ENCODE measurements around the gene HOXA6. TPM values are rescaled to one million over a fixed set of nuclear protein-coding genes. Genes with fewer than 3 reads are reported as not detected.

The HOXA6 gene
- total RNA-seq, 1 experiment from 2014 or later, result not detected

DNA sequence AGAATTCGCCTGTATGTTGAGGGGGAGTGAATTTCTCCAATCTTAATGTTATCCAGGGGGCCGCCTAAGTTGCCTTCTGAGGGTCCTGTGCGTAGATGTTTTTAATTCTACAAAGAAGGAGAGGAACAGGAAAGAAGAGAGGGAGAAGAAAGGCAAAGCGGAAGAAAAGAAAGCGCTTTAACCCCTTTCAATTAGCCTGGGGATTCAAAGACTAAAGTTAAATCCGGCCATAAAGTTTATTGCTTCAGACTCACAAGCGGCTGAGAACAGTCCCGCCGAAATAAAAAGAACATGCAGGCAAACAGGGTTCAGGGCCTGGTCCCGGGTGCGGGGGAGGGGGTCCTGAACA lies 8.6 kb downstream of the HOXA6 start:
- H4K91ac ChIP-seq (ENCODE audit: insufficient read length, low read depth, low read length), result no peak overlapping the region
- no peak overlapping the region for H2BK5ac ChIP-seq (ENCODE audit: insufficient read length, low read length)
- peaks cover 10% of the 10 kb centered on the region for H3K23me2 ChIP-seq (ENCODE audit: insufficient read length, low read depth, low read length, poor library complexity, severe bottlenecking)
- no peak overlapping the region for H3K4me2 ChIP-seq (ENCODE audit: insufficient read depth, insufficient read length, low read length)
- no peak overlapping the region for H2AK5ac ChIP-seq (ENCODE audit: insufficient read length, low read length)
- H4K8ac ChIP-seq (replicated peaks; ENCODE audit: insufficient read length, low read depth, low read length), result no peak overlapping the region
- no peak overlapping the region for H4K5ac ChIP-seq (ENCODE audit: insufficient read length, low read depth, low read length)
- no peak overlapping the region for H3T11ph ChIP-seq (ENCODE audit: low read length)
- Mint-ChIP-seq H3K36me3 (ENCODE audit: insufficient read depth in 1 of 3, low read depth in 3 of 3) (no peaks in the 10 kb centered on the region; a peak in 1 of 7 replicates), H3K27ac (no peak overlapping the region), H3K4me1 (peaks cover 7 to 13% of the 10 kb centered on the region in 2 experiments), H3K9me3 (peaks cover 0 to 21% of the 10 kb centered on the region in 2 experiments), H3K4me3 (no peak overlapping the region; a peak in 1 of 5 replicates), H3K27me3 (ENCODE audit: low read depth) (peaks cover 100% of the 10 kb centered on the region)
- no peak overlapping the region for H2AFZ ChIP-seq (ENCODE audit: low read length)
- H3K56ac ChIP-seq (ENCODE audit: insufficient read length, low read depth, low read length), result no peak overlapping the region
- no peak overlapping the region for H3K4ac ChIP-seq (ENCODE audit: low read depth, low read length)
- DNase-seq, result no peak
- H3K9ac ChIP-seq (ENCODE audit: extremely low read depth, insufficient read length, low read length), result no peak overlapping the region
- no peaks in the 10 kb centered on the region for H4K20me1 ChIP-seq (ENCODE audit: control insufficient read depth, insufficient read depth, insufficient read length)
- H3K79me2 ChIP-seq (ENCODE audit: insufficient read depth, low read length), result no peaks in the 10 kb centered on the region
- no peaks in the 10 kb centered on the region for H3K4me1 ChIP-seq (ENCODE audit: insufficient read depth, low read length)
- WGBS (ENCODE audit: extremely low coverage, insufficient read length, low lambda C conversion rate), result no CpG with 5 or more reads among the region's 11 CpGs
- H3K9me3 ChIP-seq (ENCODE audit: control insufficient read depth, low read depth, low read length), result no peaks in the 10 kb centered on the region
- H2BK20ac ChIP-seq (ENCODE audit: low read depth, low read length, poor library complexity, severe bottlenecking), result no peak overlapping the region
- TF ChIP-seq, protein P1, sequence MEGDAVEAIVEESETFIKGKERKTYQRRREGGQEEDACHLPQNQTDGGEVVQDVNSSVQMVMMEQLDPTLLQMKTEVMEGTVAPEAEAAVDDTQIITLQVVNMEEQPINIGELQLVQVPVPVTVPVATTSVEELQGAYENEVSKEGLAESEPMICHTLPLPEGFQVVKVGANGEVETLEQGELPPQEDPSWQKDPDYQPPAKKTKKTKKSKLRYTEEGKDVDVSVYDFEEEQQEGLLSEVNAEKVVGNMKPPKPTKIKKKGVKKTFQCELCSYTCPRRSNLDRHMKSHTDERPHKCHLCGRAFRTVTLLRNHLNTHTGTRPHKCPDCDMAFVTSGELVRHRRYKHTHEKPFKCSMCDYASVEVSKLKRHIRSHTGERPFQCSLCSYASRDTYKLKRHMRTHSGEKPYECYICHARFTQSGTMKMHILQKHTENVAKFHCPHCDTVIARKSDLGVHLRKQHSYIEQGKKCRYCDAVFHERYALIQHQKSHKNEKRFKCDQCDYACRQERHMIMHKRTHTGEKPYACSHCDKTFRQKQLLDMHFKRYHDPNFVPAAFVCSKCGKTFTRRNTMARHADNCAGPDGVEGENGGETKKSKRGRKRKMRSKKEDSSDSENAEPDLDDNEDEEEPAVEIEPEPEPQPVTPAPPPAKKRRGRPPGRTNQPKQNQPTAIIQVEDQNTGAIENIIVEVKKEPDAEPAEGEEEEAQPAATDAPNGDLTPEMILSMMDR (conservative IDR thresholded peaks at IDR 0.05), result no peak
- H3K18ac ChIP-seq (ENCODE audit: insufficient read length, low read depth, low read length), result no peak overlapping the region
- no peak overlapping the region for H3K23ac ChIP-seq (ENCODE audit: insufficient read length, low read depth, low read length)
- peaks cover 98% of the 10 kb centered on the region for H3K27me3 ChIP-seq (ENCODE audit: insufficient read depth, low read length)
- no peak overlapping the region for H2BK120ac ChIP-seq (ENCODE audit: low read depth, low read length, poor library complexity, severe bottlenecking)
- H3K27ac ChIP-seq (ENCODE audit: insufficient read length, low read depth, low read length), result no peak overlapping the region
- H3K14ac ChIP-seq (ENCODE audit: insufficient read depth, low read length), result no peak overlapping the region
- no peak overlapping the region for H2BK15ac ChIP-seq (ENCODE audit: low read depth, low read length)
- H3K79me1 ChIP-seq (ENCODE audit: insufficient read depth, low read depth, low read length, poor library complexity, severe bottlenecking), result no peaks in the 10 kb centered on the region
- H2BK12ac ChIP-seq (ENCODE audit: insufficient read length, low read depth, low read length), result no peak overlapping the region

All from H9 (cell line).